HUES6 (cell line): ENCODE results near the gene PIANP.
A peak's percentile ranks its signal among the peaks of the same experiment; 100 is the strongest.

Experiments used
- H3K27ac ChIP-seq: 2 replicates; pipeline ENCODE4 v1.7.0; 2013; ENCODE audit warnings: low read depth, mild to moderate bottlenecking, low read length, inconsistent platforms
- H3K27me3 ChIP-seq: 2 replicates; pipeline ENCODE4 v1.6.1; 2013; ENCODE audit warnings: low read length; ENCODE audit not compliant: control insufficient read depth, insufficient read depth
- H3K36me3 ChIP-seq: 2 replicates; pipeline ENCODE4 v1.6.1; 2013; ENCODE audit warnings: low read length; ENCODE audit not compliant: control insufficient read depth, insufficient read depth
- H3K4me1 ChIP-seq: 2 replicates; pipeline ENCODE4 v1.6.1; 2013; ENCODE audit warnings: low read length; ENCODE audit not compliant: control insufficient read depth, insufficient read depth
- H3K4me3 ChIP-seq: 2 replicates; pipeline ENCODE4 v1.5.1; 2013; ENCODE audit warnings: low read depth, low read length
- H3K9ac ChIP-seq: one replicate; pipeline ENCODE4 v1.6.1; 2013; ENCODE audit warnings: mild to moderate bottlenecking, low read length
- H3K9me3 ChIP-seq: 2 replicates; pipeline ENCODE4 v1.6.1; 2013; ENCODE audit warnings: low read depth, low read length; ENCODE audit not compliant: control insufficient read depth, insufficient read depth

PIANP gene

GRCh38 chr12:6693832-6694355, 6.7 kb downstream of the PIANP start:
- Histone ChIP-seq H3K9ac (no peak overlapping the region), H3K4me1 (peaks cover 8% of the 10 kb centered on the region; the same call in 1 of the 2 replicates), H3K27ac (no peak overlapping the region), H3K4me3 (no peak overlapping the region), H3K9me3 (no peaks in the 10 kb centered on the region), H3K36me3 (peaks cover 3% of the 10 kb centered on the region; the same call in 1 of the 2 replicates), H3K27me3 (0 out of 2 replicates have a peak, but pooled peaks cover 8% of the 10 kb centered on the region)

GRCh38 chr12:6692888-6693287, 7.7 kb downstream of the PIANP start:
- Histone ChIP-seq H3K9me3 (no peaks in the 10 kb centered on the region), H3K4me3 (no peak overlapping the region), H3K36me3 (peaks cover 3% of the 10 kb centered on the region; the same call in 1 of the 2 replicates), H3K27me3 (no peaks in the 10 kb centered on the region), H3K9ac (no peak overlapping the region), H3K4me1 (peaks cover 2% of the 10 kb centered on the region; the same call in 1 of the 2 replicates), H3K27ac (no peak overlapping the region)

DNA sequence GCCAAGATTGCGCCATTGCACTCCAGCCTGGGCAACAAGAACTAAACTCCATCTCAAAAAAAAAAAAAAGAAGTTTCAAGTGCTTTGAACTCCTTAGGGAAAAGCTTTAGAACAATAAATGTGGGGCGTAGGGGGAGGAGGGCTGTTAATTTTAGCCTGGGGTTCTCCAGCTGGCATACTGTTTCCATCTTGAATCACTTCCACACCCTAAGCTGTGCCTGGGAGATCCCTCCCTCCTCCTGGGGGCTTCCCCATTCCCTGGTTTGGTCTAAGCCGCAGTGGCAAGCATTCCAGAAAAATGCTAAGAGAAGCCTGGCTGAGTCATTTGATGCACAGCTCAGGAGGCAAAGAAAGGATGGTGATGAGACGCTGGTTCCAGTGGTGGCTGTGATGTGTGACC, 9.1 kb downstream of the PIANP start:
- no peaks in the 10 kb centered on the region for H3K27me3 ChIP-seq
- H3K27ac ChIP-seq = no peak overlapping the region
- peaks cover 10% of the 10 kb centered on the region; the same call in 1 of the 2 replicates for H3K4me1 ChIP-seq
- H3K9ac ChIP-seq = no peak overlapping the region
- peaks cover 8% of the 10 kb centered on the region for H3K36me3 ChIP-seq
- H3K4me3 ChIP-seq = no peak overlapping the region
- H3K9me3 ChIP-seq = no peaks in the 10 kb centered on the region

- Histone ChIP-seq H3K9ac (peak within 1 kb of the TSS; percentile 94), H3K4me1 (peaks cover 10% of the 10 kb centered on the region; the same call in 1 of the 2 replicates), H3K27ac (peak within 1 kb of the TSS; percentile 90), H3K9me3 (no peaks in the 10 kb centered on the region), H3K27me3 (no peaks in the 10 kb centered on the region), H3K36me3 (peaks cover 9% of the 10 kb centered on the region), H3K4me3 (peak within 1 kb of the TSS; percentile 90)
Measured at GRCh38 chr12:6688999-6689882, 11.4 kb downstream of the PIANP start, which contains the start of gene ZNF384. Gene ZNF384 (minus strand): TSS chr12:6689375. CDS start chr12:6679520, 9,855 bp downstream.

- no peaks in the 10 kb centered on the region for H3K9me3 ChIP-seq
- peak overlapping the region; percentile 90 for H3K4me3 ChIP-seq
- H3K27ac ChIP-seq = peak overlapping the region; percentile 90
- H3K27me3 ChIP-seq = no peaks in the 10 kb centered on the region
- H3K9ac ChIP-seq = peak overlapping the region; percentile 94
- H3K4me1 ChIP-seq = peaks cover 10% of the 10 kb centered on the region; the same call in 1 of the 2 replicates
- H3K36me3 ChIP-seq = peaks cover 15% of the 10 kb centered on the region
Measured at GRCh38 chr12:6688543-6688998, 12.0 kb downstream of the PIANP start.

GRCh38 chr12:6685814-6686213, 14.8 kb downstream of the PIANP start:
- H3K9ac ChIP-seq = no peak overlapping the region
- H3K4me3 ChIP-seq = no peak overlapping the region
- peaks cover 10% of the 10 kb centered on the region; the same call in 1 of the 2 replicates for H3K4me1 ChIP-seq
- H3K27ac ChIP-seq = no peak overlapping the region
- no peaks in the 10 kb centered on the region for H3K9me3 ChIP-seq
- peaks cover 31% of the 10 kb centered on the region for H3K36me3 ChIP-seq
- H3K27me3 ChIP-seq = no peaks in the 10 kb centered on the region

DNA sequence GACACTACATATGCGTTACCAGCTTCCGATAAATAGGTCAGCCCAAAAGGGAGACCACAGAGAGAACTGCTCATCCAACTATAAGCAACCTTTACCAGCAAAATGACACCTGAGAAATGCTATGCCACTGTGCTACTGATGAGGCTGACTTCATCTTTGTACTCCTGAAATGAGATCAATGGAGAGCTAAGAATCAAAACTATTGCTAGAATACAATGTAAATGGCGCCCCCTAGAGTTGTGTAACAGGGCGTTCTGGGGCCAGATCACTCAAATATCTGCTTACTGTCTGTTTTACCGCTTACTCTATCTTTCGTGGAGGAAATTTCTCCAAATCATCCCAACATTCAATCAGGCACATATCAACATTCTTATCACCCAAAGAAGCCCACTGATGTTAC, 16.0 kb downstream of the PIANP start:
- Histone ChIP-seq H3K9ac (no peak overlapping the region), H3K4me1 (peaks cover 10% of the 10 kb centered on the region; the same call in 1 of the 2 replicates), H3K36me3 (peaks cover 41% of the 10 kb centered on the region), H3K27ac (no peak overlapping the region), H3K27me3 (no peaks in the 10 kb centered on the region), H3K9me3 (no peaks in the 10 kb centered on the region), H3K4me3 (no peak overlapping the region)

DNA sequence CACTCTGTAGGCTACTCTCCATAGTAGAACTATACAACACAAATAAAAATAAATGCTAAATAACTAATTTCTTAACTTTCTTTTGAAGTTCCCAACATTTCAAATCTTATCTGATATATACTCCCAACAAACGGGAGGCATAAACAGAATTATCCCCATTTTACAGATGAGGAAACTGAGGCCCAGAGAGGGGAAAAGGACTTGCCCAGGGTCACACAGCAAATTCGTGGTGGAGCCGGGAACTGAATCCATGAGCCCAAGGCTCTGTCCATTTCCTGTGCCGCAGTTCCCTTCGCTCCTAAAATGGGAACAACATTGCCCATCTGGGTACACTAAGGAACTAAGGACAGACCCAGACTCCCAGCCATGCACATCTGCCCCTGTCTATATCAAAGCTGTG, 23.7 kb downstream of the PIANP start:
- H3K27me3 ChIP-seq = no peaks in the 10 kb centered on the region
- H3K9me3 ChIP-seq = no peaks in the 10 kb centered on the region
- H3K4me1 ChIP-seq = no peaks in the 10 kb centered on the region
- peaks cover 91% of the 10 kb centered on the region for H3K36me3 ChIP-seq
- no peak overlapping the region for H3K4me3 ChIP-seq
- H3K27ac ChIP-seq = no peak overlapping the region
- H3K9ac ChIP-seq = no peak overlapping the region

GRCh38 chr12:6672143-6672542, 28.5 kb downstream of the PIANP start:
- Histone ChIP-seq H3K9ac (no peak overlapping the region), H3K36me3 (peaks cover 99% of the 10 kb centered on the region)

DNA sequence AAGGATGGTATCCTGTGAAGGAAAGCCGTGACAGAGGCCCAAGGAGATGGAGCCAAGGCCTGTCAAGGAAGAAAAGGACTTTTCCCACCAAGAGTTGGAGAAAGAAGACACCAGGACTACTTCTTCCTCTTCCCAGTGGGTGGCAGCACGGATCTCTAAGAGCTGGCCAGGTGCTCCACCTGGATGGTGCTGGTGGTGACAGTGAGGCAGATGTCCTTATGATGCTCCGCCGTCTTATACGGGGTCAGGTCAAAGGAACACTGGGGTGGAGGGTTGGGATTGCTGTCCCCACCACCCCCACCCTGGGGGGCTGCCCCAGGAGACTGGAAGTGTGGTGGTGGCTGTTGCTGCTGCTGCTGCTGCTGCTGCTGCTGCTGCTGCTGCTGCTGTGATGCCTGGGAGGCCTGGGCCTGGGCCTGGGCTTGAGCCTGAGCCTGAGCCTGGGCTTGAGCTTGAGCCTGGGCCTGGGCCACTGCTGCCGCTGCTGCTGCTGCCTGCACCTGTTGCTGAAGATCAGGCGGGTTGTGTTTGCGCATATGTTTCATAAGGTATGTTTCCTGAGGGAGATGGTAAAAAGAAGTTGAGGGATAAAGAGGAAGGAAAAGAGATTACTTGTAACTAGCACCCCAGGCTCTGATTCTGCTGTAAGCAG, 32.9 kb downstream of the PIANP start:
- no peak overlapping the region for H3K27ac ChIP-seq
- H3K4me1 ChIP-seq = no peaks in the 10 kb centered on the region
- no peak overlapping the region for H3K4me3 ChIP-seq
- H3K9ac ChIP-seq = no peak overlapping the region
- H3K36me3 ChIP-seq = peaks cover 65% of the 10 kb centered on the region
- H3K27me3 ChIP-seq = no peaks in the 10 kb centered on the region
- H3K9me3 ChIP-seq = no peaks in the 10 kb centered on the region

More at GRCh38 chr12:6672143-6672542, 28.5 kb downstream of the PIANP start:
- no peaks in the 10 kb centered on the region for H3K27me3 ChIP-seq
- H3K9me3 ChIP-seq = no peaks in the 10 kb centered on the region
- H3K27ac ChIP-seq = no peak overlapping the region
- H3K4me3 ChIP-seq = no peak overlapping the region
- H3K4me1 ChIP-seq = no peaks in the 10 kb centered on the region
